HG03558 (cell line): ENCODE results near the gene NTSR1.

Source experiments
- ATAC-seq: cut with Tn5 transposase; IDR thresholded peaks from one replicate; pipeline ENCODE4 v1.9.1; 2021; ENCODE audit warnings: moderate number of reproducible peaks; ENCODE audit not compliant: unreplicated experiment; ENCODE audit errors: extremely low read depth

NTSR1 gene

GRCh38 chr20:62736407-62737071 lies 27.9 kb downstream of the NTSR1 start:
- ATAC-seq: no peak

GRCh38 chr20:62737271-62737811 lies 28.7 kb downstream of the NTSR1 start:
- ATAC-seq: no peak

- no peak for ATAC-seq
Observed at GRCh38 chr20:62738025-62738881, 29.6 kb downstream of the NTSR1 start.

GRCh38 chr20:62739067-62739466 lies 30.4 kb downstream of the NTSR1 start:
- ATAC-seq: no peak

DNA sequence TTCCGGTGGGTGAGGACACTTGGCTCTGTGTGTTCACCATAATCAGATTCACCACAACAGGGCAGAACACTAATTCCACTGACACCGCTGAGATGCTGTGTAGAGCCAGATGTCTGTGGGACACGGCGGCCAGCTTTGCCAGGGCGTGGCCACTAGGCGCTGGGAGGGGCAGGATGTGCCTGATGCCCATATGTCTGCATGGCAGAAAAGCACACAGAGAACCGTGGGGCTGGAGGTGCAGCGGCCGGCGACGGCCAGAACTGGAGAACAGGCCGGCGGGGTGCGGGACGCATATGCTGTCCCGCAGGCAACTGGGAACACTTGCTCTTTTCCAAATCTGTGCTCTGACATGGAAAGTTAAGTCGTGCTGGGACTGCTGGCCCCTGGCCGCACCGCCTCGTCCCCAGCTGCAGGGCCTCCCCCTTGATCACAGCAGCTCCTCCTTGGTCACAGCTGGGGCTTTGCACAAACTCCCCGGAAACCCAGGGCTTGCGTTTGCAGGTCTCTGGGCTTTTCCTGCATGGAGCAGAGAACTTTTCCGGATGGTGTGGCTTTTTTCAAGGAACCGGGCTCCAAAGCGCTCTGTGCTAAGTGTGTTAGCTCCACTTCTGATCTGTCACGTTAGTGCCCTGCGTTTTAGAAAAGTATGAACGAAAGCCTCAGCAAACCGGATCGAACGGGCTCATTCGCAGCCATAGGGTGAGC lies 31.1 kb downstream of the NTSR1 start:
- no peak for ATAC-seq

DNA sequence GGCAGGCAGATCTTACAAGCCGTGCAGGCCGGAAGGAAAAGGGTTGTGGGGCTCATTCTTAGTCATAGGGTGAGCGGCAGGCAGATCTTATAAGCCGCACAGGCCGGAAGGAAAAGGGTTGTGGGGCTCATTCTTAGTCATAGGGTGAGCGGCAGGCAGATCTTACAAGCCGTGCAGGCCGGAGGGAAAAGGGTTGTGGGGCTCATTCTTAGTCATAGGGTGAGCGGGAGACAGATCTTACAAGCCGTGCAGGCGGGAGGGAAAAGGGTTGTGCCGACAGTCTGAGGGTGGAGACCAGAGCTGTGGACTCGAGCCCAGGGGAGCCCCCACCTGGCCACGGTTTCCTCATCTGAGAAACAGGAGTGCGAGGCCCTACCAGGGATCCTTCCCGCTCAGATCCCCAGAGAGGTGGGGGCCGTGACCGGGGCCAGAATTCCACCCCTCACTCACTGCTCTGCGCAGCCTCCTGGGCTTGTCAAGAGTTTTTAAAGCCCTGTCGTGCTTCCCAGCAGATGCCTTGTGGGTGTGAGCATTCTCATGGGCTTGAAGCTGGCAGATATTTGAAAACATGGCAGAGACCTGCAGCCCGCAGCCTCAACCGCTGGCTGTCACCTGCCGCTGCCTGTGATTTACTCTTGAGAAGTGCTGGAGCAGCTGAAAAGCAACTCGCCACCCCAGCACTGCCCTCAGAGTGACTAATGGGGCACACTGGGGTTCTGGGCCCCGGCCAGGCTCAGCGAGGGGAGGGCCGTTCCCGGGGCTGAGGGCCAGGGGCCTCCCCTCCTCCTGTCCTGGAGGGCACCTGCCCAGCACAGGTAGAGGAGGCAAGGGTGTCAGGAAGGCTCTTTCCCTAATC lies 31.9 kb downstream of the NTSR1 start:
- ATAC-seq: peak; percentile 62

- ATAC-seq: no peak
Observed at GRCh38 chr20:62741191-62741691, 32.6 kb downstream of the NTSR1 start.

DNA sequence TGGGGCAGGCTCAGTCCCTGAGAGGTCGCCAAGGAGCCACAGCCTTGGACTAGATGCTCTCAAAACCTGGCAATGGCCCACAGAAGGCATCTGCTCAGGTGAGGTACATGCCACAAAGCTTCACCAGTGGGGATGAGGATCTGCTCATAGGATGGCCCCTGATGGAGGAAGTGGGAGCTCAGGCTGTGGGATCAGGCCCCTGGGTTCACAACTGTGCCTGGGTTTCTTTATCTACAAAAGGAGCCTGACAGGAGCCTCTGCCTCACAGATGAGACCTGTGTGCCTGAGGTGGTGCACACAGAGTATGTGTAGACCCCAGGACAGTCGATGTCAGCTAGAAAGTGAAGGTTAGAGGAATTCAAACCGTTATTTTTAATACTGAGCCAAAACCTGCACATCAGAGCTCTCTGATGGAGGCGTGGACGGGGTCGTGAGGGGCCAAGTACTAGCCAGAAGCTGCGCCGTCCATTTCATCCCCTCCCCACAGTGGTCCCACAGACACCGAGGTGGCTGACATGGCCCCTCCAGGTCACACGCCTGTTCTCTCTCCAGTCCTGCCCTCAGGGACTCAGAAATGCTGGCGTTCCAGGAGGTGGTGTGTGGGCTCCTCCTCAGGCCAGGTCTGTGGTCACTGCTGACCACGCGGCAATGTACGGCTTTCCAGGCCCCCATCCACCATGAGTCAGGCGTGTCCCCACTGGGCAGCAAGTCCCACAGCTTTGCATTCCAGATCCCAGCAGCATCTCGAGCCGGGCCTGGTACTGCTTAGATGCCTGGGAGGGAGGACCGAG lies 33.3 kb downstream of the NTSR1 start:
- no peak for ATAC-seq

DNA sequence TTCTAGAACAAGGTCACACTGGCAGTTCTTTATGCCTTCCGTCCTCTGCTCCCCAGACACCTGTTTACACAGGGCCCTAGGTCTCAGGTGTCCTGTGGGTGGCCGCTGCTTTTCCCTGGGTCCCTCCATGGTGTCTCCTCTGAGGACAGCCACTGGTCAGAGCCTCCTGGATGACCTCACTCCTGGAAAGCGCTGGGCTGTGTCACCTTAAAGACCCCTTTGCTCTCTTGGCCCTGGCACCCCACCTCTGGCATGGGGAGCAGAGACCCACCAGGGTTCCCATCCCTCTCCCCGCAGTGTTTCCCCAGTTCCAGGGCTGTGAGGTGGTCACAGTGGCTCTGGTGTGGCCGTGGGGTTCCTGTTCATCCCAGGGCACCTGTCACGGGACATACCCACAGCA lies 33.9 kb downstream of the NTSR1 start:
- no peak for ATAC-seq

DNA sequence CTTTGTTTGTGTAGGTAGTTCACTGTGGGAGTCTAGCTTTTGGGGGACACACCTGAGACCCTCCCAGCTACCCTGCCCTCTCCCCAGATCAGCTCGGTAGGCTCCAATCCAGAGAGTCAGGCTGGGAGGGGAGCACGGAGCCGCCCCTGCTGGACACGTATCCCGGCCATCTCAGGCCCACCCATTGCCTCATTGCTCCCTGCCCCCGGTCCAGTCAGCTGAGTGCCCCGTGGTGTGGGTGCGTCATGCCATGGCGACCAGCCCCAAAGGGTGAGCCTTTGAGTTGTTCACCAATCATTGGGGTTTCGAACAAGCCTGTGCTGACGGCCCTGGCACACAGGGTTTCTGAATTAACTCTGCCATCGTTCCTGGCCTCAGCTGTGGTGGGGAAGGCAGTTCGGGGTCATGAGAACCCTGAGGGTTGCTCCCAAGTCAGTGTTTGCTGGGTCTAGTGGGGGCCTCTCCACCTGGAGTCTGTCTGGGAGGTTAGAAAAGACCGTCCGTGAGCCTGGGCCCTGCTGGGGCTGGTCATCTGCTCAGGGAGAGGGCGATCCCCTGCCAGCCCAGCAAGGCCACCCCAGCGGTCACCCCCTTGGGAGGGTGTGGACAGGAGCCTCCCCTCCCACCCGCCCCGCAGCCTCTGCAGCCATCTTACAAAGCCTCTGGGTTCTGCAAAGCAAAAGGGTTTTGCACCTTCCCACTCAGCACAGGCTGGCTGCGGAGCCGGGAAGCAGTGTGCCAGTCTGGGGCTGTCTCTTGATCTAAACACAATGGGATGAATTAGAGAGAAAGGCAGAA lies 34.5 kb downstream of the NTSR1 start:
- ATAC-seq: no peak

DNA sequence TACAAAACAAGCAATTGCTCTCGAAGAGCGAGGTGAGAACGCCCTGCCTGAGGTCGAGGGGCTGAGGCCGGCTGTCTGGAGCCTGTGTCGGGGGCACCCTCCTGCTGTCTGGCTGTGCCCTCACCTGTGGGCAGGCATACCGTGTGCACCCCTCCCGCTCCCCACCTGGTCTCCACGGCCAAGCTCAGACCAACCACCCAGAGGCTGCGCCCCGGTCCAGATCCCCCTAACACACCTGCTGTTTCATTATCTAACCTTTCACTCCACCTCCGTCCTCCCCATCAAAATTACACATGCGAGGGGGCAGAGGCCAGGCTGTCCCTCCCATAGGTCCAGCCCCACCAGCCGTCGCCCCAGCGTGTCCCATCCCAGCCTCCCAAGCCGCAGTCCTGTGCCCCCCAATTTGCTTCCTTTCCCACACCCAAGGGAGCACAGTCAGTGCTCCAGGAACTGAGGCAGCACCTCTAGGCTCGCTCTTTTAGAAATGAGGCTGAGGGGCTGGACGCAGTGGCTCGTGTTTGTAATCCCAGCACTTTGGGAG lies 35.2 kb downstream of the NTSR1 start:
- ATAC-seq: no peak

GRCh38 chr20:62744741-62745191 lies 36.1 kb downstream of the NTSR1 start:
- no peak for ATAC-seq

GRCh38 chr20:62745279-62745951 lies 36.8 kb downstream of the NTSR1 start:
- ATAC-seq: no peak

DNA sequence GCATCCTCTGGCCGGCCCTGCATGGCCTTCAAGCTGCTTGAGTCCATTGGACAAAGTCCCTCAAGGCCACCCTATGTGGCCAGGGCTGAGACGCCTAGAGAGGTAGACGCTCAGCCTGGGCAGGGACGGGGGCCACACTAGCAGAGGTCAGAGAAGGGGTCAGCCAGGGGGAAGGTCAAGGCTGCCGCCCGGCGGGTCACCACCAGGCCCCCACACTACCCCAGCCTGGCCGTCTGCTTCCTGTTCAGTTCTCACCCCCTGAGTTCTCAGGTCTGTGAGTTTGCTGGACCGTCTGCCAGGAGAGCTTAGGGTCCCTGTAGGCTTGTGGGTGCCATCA lies 37.3 kb downstream of the NTSR1 start:
- ATAC-seq: no peak

GRCh38 chr20:62748311-62748710 lies 39.7 kb downstream of the NTSR1 start:
- no peak for ATAC-seq

DNA sequence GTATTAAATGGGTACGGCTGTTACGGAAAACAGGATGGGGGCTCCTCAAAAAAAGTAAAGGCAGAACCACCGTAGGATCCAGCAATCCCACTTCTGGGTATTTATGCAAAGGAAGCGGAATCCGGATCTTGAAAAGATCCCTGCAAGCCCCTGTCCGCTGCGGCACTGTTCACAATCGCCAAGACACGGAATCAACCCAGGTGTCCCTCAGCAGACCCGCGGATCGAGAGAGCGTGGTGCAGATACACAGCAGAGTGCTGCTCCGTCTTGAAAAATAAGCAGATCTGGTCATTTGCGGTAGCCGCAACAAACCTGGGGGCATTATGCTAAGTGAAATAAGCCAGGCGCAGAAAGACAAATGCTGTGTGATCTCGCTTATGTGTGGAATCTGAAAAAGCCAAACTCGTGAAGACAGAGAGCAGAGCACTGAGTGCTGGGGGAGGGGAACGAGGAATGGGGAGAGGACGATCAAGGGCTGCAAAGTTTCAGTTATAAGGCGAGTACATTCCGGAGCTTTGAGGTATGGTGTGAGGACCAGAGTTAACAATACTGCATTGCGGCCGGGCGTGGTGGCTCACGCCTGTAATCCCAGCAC lies 41.3 kb downstream of the NTSR1 start:
- ATAC-seq: no peak

DNA sequence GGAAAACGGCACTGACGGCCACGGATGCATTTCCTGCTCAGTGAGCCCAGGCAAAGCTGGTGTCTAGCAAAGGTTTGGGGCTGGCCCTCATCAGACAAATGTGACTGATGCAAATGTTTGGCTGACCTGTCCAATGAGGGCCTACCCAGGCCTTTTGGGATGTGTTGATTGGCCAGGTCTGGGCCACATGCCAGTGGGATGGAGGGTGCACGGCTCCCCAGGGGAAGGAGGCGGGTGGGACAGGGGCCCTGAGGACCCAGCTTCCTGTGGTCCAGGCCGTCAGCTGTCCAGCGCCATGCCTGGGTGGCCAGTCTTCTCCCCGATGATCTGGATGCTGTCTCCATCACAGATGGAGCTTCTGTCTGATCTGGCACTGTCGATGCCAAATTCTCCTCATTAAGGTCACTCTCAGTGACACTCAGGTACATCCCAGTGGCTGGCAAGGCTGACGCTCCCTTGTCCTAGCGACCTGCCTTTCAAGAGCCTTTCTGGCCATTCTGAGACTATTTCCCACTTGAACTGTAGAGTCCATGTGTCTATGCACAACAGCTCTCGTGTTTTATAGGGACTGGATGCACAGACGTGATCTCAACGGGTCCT lies 43.0 kb downstream of the NTSR1 start:
- ATAC-seq: no peak
